Liver (tissue), 9 donors: ENCODE data around the gene PPIL4. TPM values are rescaled to one million over a fixed set of nuclear protein-coding genes. Genes with fewer than 3 reads are reported as not detected.

Experiments
- DNase-seq: peaks from one replicate; pipeline ENCODE4 v3.0.0-alpha.2; 2017; ENCODE audit warnings: low spot score
- H3K27ac ChIP-seq, 2 donors: one replicate each; pipeline ENCODE4 v1.7.0; 2013; ENCODE audit warnings: inconsistent platforms in 2 of 2, low read length in 2 of 2, control low read depth in 1 of 2, low read depth in 1 of 2, mild to moderate bottlenecking in 1 of 2
- H3K27me3 ChIP-seq, 4 donors: one replicate each; pipeline versions ENCODE4 v1.6.1 to v1.7.0; 2013; ENCODE audit warnings: low read length in 3 of 4, inconsistent platforms in 1 of 4, mild to moderate bottlenecking in 1 of 4, moderate library complexity in 1 of 4; ENCODE audit not compliant: control insufficient read depth in 4 of 4, insufficient read depth in 4 of 4
- H3K36me3 ChIP-seq, 4 donors: one replicate each; pipeline versions ENCODE4 v1.6.1 to v1.7.0; 2013; ENCODE audit warnings: low read length in 3 of 4, mild to moderate bottlenecking in 3 of 4, low read depth in 1 of 4, moderate library complexity in 1 of 4; ENCODE audit not compliant: control insufficient read depth in 4 of 4, insufficient read depth in 3 of 4
- H3K4me1 ChIP-seq, 4 donors: one replicate each; pipeline versions ENCODE4 v1.6.1 to v1.7.0; 2013; ENCODE audit warnings: low read length in 3 of 4, mild to moderate bottlenecking in 3 of 4, moderate library complexity in 1 of 4; ENCODE audit not compliant: control insufficient read depth in 4 of 4, insufficient read depth in 4 of 4
- H3K4me3 ChIP-seq, 3 donors: one replicate each; pipeline versions ENCODE4 v1.6.1 to v1.7.0; 2013; ENCODE audit warnings: low read length in 3 of 3, control low read depth in 1 of 3, low read depth in 1 of 3, mild to moderate bottlenecking in 1 of 3
- H3K9ac ChIP-seq, 2 donors: one replicate each; pipeline ENCODE4 v1.7.0; 2013; ENCODE audit warnings: low read length in 2 of 2, mild to moderate bottlenecking in 2 of 2, moderate library complexity in 2 of 2, control low read depth in 1 of 2, low read depth in 1 of 2
- H3K9me3 ChIP-seq, 4 donors: one replicate each; pipeline versions ENCODE4 v1.6.1 to v1.7.0; 2013; ENCODE audit warnings: low read length in 3 of 4; ENCODE audit not compliant: control insufficient read depth in 4 of 4
- EGR1 ChIP-seq, 2 donors: IDR thresholded peaks; 2 replicates each; pipeline ENCODE4 v1.6.1; 2016 to 2018; ENCODE audit warnings: antibody characterized with exemption in 2 of 2, low read depth in 2 of 2
- FOXA1 ChIP-seq: IDR thresholded peaks from 2 replicates; pipeline ENCODE4 v1.6.1; 2016; ENCODE audit warnings: antibody characterized with exemption
- FOXA2 ChIP-seq: IDR thresholded peaks from 2 replicates; pipeline ENCODE4 v1.6.1; 2016; ENCODE audit warnings: antibody characterized with exemption
- GABPA ChIP-seq, 2 donors: IDR thresholded peaks in 1 of 2; conservative IDR thresholded peaks in 1 of 2; 2 replicates each; pipeline ENCODE4 v1.6.1; 2016; ENCODE audit warnings: antibody characterized with exemption in 2 of 2, mild to moderate bottlenecking in 1 of 2, moderate library complexity in 1 of 2
- HNF4A ChIP-seq, 2 donors: conservative IDR thresholded peaks; 2 replicates each; pipeline ENCODE4 v1.6.1; 2016; ENCODE audit warnings: antibody characterized with exemption in 2 of 2, mild to moderate bottlenecking in 2 of 2
- HNF4G ChIP-seq: IDR thresholded peaks from 2 replicates; pipeline ENCODE4 v1.6.1; 2016; ENCODE audit warnings: antibody characterized with exemption
- JUND ChIP-seq, 2 donors: IDR thresholded peaks; 2 replicates each; pipeline ENCODE4 v1.6.1; 2016; ENCODE audit warnings: antibody characterized with exemption in 2 of 2
- NR2F2 ChIP-seq: IDR thresholded peaks from 2 replicates; pipeline ENCODE4 v1.6.1; 2016; ENCODE audit warnings: antibody characterized with exemption
- RAD21 ChIP-seq, 2 donors: IDR thresholded peaks; 2 replicates each; pipeline ENCODE4 v1.6.1; 2016; ENCODE audit warnings: antibody characterized with exemption in 2 of 2, mild to moderate bottlenecking in 2 of 2
- REST ChIP-seq: IDR thresholded peaks from 2 replicates; pipeline ENCODE4 v1.6.1; 2016; ENCODE audit warnings: antibody characterized with exemption, mild to moderate bottlenecking
- RXRA ChIP-seq, 2 donors: IDR thresholded peaks; 2 replicates each; pipeline ENCODE4 v1.6.1; 2017 to 2018; ENCODE audit warnings: antibody characterized with exemption in 2 of 2, mild to moderate bottlenecking in 1 of 2
- SP1 ChIP-seq: IDR thresholded peaks from 2 replicates; pipeline ENCODE4 v1.6.1; 2018; ENCODE audit warnings: antibody characterized with exemption, mild to moderate bottlenecking
- TAF1 ChIP-seq: conservative IDR thresholded peaks from 2 replicates; pipeline ENCODE4 v1.6.1; 2016; ENCODE audit warnings: antibody characterized with exemption, mild to moderate bottlenecking
- YY1 ChIP-seq: IDR thresholded peaks from 2 replicates; pipeline ENCODE4 v1.6.1; 2016; ENCODE audit warnings: antibody characterized with exemption, mild to moderate bottlenecking
- WGBS: extraction: QIAGEN DNeasy Blood & Tissue Kit; methylation state at CpG from one replicate; pipeline ENCODE4 v1.1.7; 2013; 5-methylcytosine and 5-hydroxymethylcytosine counted together
- polyA plus RNA-seq, 2 donors: library from polyadenylated mRNA; stranded (reverse) in 1 of 2; unstranded in 1 of 2; fragments of 200-250 nt in 1 of 2; fragments of >200 nt in 1 of 2; fragmentation: Nextera tagmentation in 1 of 2; extraction: Ambion mirVana in 1 of 2; gene quantifications; one replicate each; pipeline versions ENCODE4 v1.2.1 to v1.2.3, GENCODE V29; 2013 to 2015
- total RNA-seq, 2 donors: library from RNA; depleted of rRNA; stranded (reverse); fragments of >200 nt; gene quantifications; one replicate each; pipeline ENCODE4 v1.2.3, GENCODE V29; 2014
- TF ChIP-seq, protein P1 (sequence below): IDR thresholded peaks from 2 replicates; pipeline ENCODE4 v1.6.1; 2016; ENCODE audit warnings: antibody characterized with exemption
- TF ChIP-seq, protein P2 (sequence below): IDR thresholded peaks from 2 replicates; pipeline ENCODE4 v1.6.1; 2016; ENCODE audit warnings: antibody characterized with exemption
- TF ChIP-seq, protein P3 (sequence below): fragments of 150-350 bp; IDR thresholded peaks from 2 replicates; pipeline ENCODE4 v1.5.1; 2017; ENCODE audit warnings: improper control_type of control experiment, low read depth, low read length; ENCODE audit not compliant: missing input control
- donor health status: healthy.
- donor health status: healthy.
- donor health status: healthy.
- donor health status: healthy.
- donor health status: healthy.

The PPIL4 gene
- total and polyA plus RNA-seq, 4 donors: 6.4 to 13.1 (median 9.6) TPM

- Histone ChIP-seq H3K36me3 (no peaks in the 10 kb centered on the region), H3K27ac (no peak overlapping the region), H3K4me3 (no peak overlapping the region), H3K4me1 (no peaks in the 10 kb centered on the region), H3K9me3 (no peaks in the 10 kb centered on the region), H3K27me3 (no peaks in the 10 kb centered on the region), H3K9ac (no peak overlapping the region)
- no peak for DNase-seq
- 87% methylated on average over 3 of the region's 3 CpGs for WGBS
- TF ChIP-seq YY1 (no peak), GABPA (IDR thresholded peaks at IDR 0.05 in 1 of 2, conservative IDR thresholded peaks at IDR 0.05 in 1 of 2) (no peak), TAF1 (no peak), RXRA (IDR thresholded peaks at IDR 0.05) (no peak), FOXA2 (no peak), JUND (IDR thresholded peaks at IDR 0.05) (no peak)
Measured at GRCh38 chr6:149471801-149472200, 74.0 kb downstream of the PPIL4 start.

GRCh38 chr6:149470948-149471347, 74.9 kb downstream of the PPIL4 start:
- no peak overlapping the region for H3K4me3 ChIP-seq
- 96% methylated on average over 2 of the region's 2 CpGs for WGBS
- no peak for DNase-seq
- H3K36me3 ChIP-seq: no peaks in the 10 kb centered on the region
- TF ChIP-seq FOXA2 (no peak), EGR1 (IDR thresholded peaks at IDR 0.05; ENCODE audit: low read depth in 2 of 2) (no peak), YY1 (no peak), TAF1 (no peak), RXRA (IDR thresholded peaks at IDR 0.05) (no peak), HNF4G (no peak), GABPA (IDR thresholded peaks at IDR 0.05 in 1 of 2, conservative IDR thresholded peaks at IDR 0.05 in 1 of 2) (no peak), JUND (IDR thresholded peaks at IDR 0.05) (no peak), RAD21 (IDR thresholded peaks at IDR 0.05) (no peak), FOXA1 (no peak), NR2F2 (no peak), HNF4A (conservative IDR thresholded peaks at IDR 0.05) (no peak), SP1 (no peak), REST (no peak)
- TF ChIP-seq, protein P1, sequence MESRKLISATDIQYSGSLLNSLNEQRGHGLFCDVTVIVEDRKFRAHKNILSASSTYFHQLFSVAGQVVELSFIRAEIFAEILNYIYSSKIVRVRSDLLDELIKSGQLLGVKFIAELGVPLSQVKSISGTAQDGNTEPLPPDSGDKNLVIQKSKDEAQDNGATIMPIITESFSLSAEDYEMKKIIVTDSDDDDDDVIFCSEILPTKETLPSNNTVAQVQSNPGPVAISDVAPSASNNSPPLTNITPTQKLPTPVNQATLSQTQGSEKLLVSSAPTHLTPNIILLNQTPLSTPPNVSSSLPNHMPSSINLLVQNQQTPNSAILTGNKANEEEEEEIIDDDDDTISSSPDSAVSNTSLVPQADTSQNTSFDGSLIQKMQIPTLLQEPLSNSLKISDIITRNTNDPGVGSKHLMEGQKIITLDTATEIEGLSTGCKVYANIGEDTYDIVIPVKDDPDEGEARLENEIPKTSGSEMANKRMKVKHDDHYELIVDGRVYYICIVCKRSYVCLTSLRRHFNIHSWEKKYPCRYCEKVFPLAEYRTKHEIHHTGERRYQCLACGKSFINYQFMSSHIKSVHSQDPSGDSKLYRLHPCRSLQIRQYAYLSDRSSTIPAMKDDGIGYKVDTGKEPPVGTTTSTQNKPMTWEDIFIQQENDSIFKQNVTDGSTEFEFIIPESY: no peak
- TF ChIP-seq, protein P2, sequence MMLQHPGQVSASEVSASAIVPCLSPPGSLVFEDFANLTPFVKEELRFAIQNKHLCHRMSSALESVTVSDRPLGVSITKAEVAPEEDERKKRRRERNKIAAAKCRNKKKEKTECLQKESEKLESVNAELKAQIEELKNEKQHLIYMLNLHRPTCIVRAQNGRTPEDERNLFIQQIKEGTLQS: no peak
- TF ChIP-seq, protein P3, sequence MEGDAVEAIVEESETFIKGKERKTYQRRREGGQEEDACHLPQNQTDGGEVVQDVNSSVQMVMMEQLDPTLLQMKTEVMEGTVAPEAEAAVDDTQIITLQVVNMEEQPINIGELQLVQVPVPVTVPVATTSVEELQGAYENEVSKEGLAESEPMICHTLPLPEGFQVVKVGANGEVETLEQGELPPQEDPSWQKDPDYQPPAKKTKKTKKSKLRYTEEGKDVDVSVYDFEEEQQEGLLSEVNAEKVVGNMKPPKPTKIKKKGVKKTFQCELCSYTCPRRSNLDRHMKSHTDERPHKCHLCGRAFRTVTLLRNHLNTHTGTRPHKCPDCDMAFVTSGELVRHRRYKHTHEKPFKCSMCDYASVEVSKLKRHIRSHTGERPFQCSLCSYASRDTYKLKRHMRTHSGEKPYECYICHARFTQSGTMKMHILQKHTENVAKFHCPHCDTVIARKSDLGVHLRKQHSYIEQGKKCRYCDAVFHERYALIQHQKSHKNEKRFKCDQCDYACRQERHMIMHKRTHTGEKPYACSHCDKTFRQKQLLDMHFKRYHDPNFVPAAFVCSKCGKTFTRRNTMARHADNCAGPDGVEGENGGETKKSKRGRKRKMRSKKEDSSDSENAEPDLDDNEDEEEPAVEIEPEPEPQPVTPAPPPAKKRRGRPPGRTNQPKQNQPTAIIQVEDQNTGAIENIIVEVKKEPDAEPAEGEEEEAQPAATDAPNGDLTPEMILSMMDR: no peak
- no peaks in the 10 kb centered on the region for H3K27me3 ChIP-seq
- H3K9me3 ChIP-seq: no peaks in the 10 kb centered on the region
- no peak overlapping the region for H3K9ac ChIP-seq
- H3K4me1 ChIP-seq: no peaks in the 10 kb centered on the region
- H3K27ac ChIP-seq: no peak overlapping the region
